ENCODE results near the gene KIF4A. TPM values are rescaled to one million over a fixed set of nuclear protein-coding genes. Genes with fewer than 3 reads are reported as not detected.

The KIF4A gene
- total and polyA plus RNA-seq, 9 of the 15 experiments (the other 6 are each of a cell fraction or from before 2014, with no cell fraction given), result 13.0 to 42.7 (median 35.9) TPM

GRCh38 chrX:70289168-70289792 lies 624 bp upstream of the KIF4A start:
- H3K9me1 ChIP-seq (ENCODE audit: control insufficient read depth, insufficient read depth, low read length), result no peaks in the 10 kb centered on the region
- peak overlapping the region; percentile 78 for H3K4me3 ChIP-seq
- FAIRE-seq (no peak), ATAC-seq (no peak; the same call in 1 of the 3 replicates), DNase-seq (ENCODE audit: extremely low read depth in 1 of 4, low spot score in 3 of 4) (peak in 1 of 4 experiments; percentile 1)
- ChIA-PET CTCF (ENCODE audit: low intra/inter-chr PET ratio) (no interaction called here), POLR2A (interaction anchor here (0.6 to 1.6 kb wide), 3 partner anchors 10 to 67 kb away, joined by 3 to 13 read pairs (median 8); no protein-coding TSS in a partner anchor)
- no peaks in the 10 kb centered on the region for H4K20me1 ChIP-seq (replicated peaks; ENCODE audit: control insufficient read depth, insufficient read depth, low read length)
- H2AFZ ChIP-seq (ENCODE audit: low read depth, low read length), result peak overlapping the region; percentile 79
- in situ Hi-C loops (cut with MboI) (no loop called here), intact Hi-C loops (cut with micrococcal nuclease) (no loop called here)
- TSS peak; percentile 82 for BruUV-seq (replicated peaks)
- H3K27ac ChIP-seq (ENCODE audit: extremely low read depth, low read depth, low read length), result peak overlapping the region; percentile 31; the same call in 2 of the 3 replicates
- H3K9ac ChIP-seq (ENCODE audit: insufficient read depth in 1 of 2, low read depth in 2 of 2, low read length in 2 of 2), result peak overlapping the region; percentile 91 to 96
- peaks cover 44% of the 10 kb centered on the region for H3K79me2 ChIP-seq (ENCODE audit: control insufficient read depth, insufficient read depth, low read length)
- no peaks in the 10 kb centered on the region for H3K27me3 ChIP-seq (ENCODE audit: control insufficient read depth in 2 of 2, insufficient read depth in 2 of 2, low read length in 2 of 2)
- peak overlapping the region; percentile 82 for H3K4me2 ChIP-seq (ENCODE audit: insufficient read depth, low read length)
- no peaks in the 10 kb centered on the region; a peak in 1 of 5 replicates for H3K4me1 ChIP-seq (replicated peaks in 1 of 2; ENCODE audit: control insufficient read depth in 2 of 2, insufficient read depth in 2 of 2, low read length in 2 of 2)
- 8% methylated on average over 8 of the region's 11 CpGs for WGBS (ENCODE audit: insufficient coverage, low coverage, missing lambda C conversion rate)
- H3K36me3 ChIP-seq (ENCODE audit: control insufficient read depth, insufficient read depth, low read length), result peaks cover 37% of the 10 kb centered on the region
- H3K9me3 ChIP-seq (replicated peaks; ENCODE audit: control insufficient read depth, insufficient read depth, low read depth, low read length), result no peaks in the 10 kb centered on the region
- TF ChIP-seq KLF6 (CRISPR knock-in tag; IDR thresholded peaks at IDR 0.05; ENCODE audit: borderline replicate concordance) (no peak), MBD2 (IDR thresholded peaks at IDR 0.05; ENCODE audit: borderline replicate concordance, low read depth) (no peak), SMARCB1 (IDR thresholded peaks at IDR 0.05; ENCODE audit: insufficient read length, low read depth) (no peak), HMG20A (CRISPR knock-in tag; conservative IDR thresholded peaks at IDR 0.05) (no peak), ZNF707 (CRISPR knock-in tag; conservative IDR thresholded peaks at IDR 0.05) (no peak), PTTG1 (tag; IDR thresholded peaks at IDR 0.05; ENCODE audit: low read depth) (no peak), HDAC6 (IDR thresholded peaks at IDR 0.05; ENCODE audit: low read depth, low read length) (no peak), MED1 (CRISPR knock-in tag; IDR thresholded peaks at IDR 0.05; ENCODE audit: borderline replicate concordance) (no peak), CHD1 (IDR thresholded peaks at IDR 0.05; ENCODE audit: low read length) (no peak), SP2 (IDR thresholded peaks at IDR 0.05; ENCODE audit: extremely low read depth, low read depth, low read length, poor library complexity, severe bottlenecking) (no peak), ZNF408 (CRISPR knock-in tag; IDR thresholded peaks at IDR 0.05; ENCODE audit: low read depth) (no peak), MAFG (tag; conservative IDR thresholded peaks at IDR 0.05) (no peak), EZH2 (IDR thresholded peaks at IDR 0.05; ENCODE audit: borderline replicate concordance, low read depth, low read length) (no peak)

Data from K562 (cell line).